ENCODE results near the gene NEMF.
"Not testable (repeated sequence)": the region's sequence is repeated elsewhere in the genome, so short reads cannot be mapped to it uniquely, and the experiment has no call there.

The NEMF gene

GRCh38 chr14:49852301-49853157 lies at the start of gene NEMF:
Gene NEMF (minus strand): TSS chr14:49852788. CDS start chr14:49852753, 35 bp downstream.
- DNase-seq (ENCODE audit: low read depth) = peak; percentile 68

GRCh38 chr14:49900973-49901372 lies 48.4 kb upstream of the NEMF start:
- no peak for DNase-seq (ENCODE audit: low read depth)

GRCh38 chr14:49898485-49898884 lies 45.9 kb upstream of the NEMF start:
- DNase-seq (ENCODE audit: low read depth) = no peak

GRCh38 chr14:49897965-49898364 lies 45.4 kb upstream of the NEMF start:
- DNase-seq (ENCODE audit: low read depth) = no peak

GRCh38 chr14:49897414-49897813 lies 44.8 kb upstream of the NEMF start:
- DNase-seq (ENCODE audit: low read depth) = no peak

- DNase-seq (ENCODE audit: low read depth) = no peak
Observed at GRCh38 chr14:49896966-49897365, 44.4 kb upstream of the NEMF start.

GRCh38 chr14:49896272-49896671 lies 43.7 kb upstream of the NEMF start:
- DNase-seq (ENCODE audit: low read depth) = not testable (repeated sequence)

- no peak for DNase-seq (ENCODE audit: low read depth)
Observed at GRCh38 chr14:49895480-49895879, 42.9 kb upstream of the NEMF start.

GRCh38 chr14:49894214-49895107 lies 41.9 kb upstream of the NEMF start:
- DNase-seq (ENCODE audit: low read depth) = not testable (repeated sequence)

GRCh38 chr14:49893309-49894213 lies 41.0 kb upstream of the NEMF start:
- peak; percentile 49 for DNase-seq (ENCODE audit: low read depth)

GRCh38 chr14:49892636-49893308 lies 40.2 kb upstream of the NEMF start, which contains the start of gene ARF6:
Gene ARF6 (plus strand): TSS chr14:49893082. CDS start chr14:49893737, 655 bp downstream.
- DNase-seq (ENCODE audit: low read depth) = peak; percentile 96

- no peak for DNase-seq (ENCODE audit: low read depth)
Observed at GRCh38 chr14:49892301-49892635, 39.7 kb upstream of the NEMF start.

- no peak for DNase-seq (ENCODE audit: low read depth)
Observed at GRCh38 chr14:49888293-49888692, 35.7 kb upstream of the NEMF start.

GRCh38 chr14:49886523-49886922 lies 33.9 kb upstream of the NEMF start:
- no peak for DNase-seq (ENCODE audit: low read depth)

- no peak for DNase-seq (ENCODE audit: low read depth)
Observed at GRCh38 chr14:49882826-49883694, 30.5 kb upstream of the NEMF start.

- DNase-seq (ENCODE audit: low read depth) = no peak
Observed at GRCh38 chr14:49881350-49882001, 28.9 kb upstream of the NEMF start.

- DNase-seq (ENCODE audit: low read depth) = no peak
Observed at GRCh38 chr14:49880267-49881064, 27.9 kb upstream of the NEMF start.

- DNase-seq (ENCODE audit: low read depth) = no peak
Observed at GRCh38 chr14:49879646-49880204, 27.1 kb upstream of the NEMF start.
